Activated CD4-positive, alpha-beta T cell treated with anti-CD3 and anti-CD28 coated beads, Interleukin-2, Interleukin-4, amounts not matched to agents 100 ng/mL and 50 ng/mL, durations not matched to agents 16 hours and 8 hours (primary cell): ENCODE data around the gene GMDS.

Experiments
- DNase-seq: peaks from one replicate; pipeline ENCODE4 v3.0.0-alpha.2; 2020; ENCODE audit warnings: low spot score

The GMDS gene

GRCh38 chr6:1987640-1988039 is 257.8 kb downstream of the GMDS start:
- no peak for DNase-seq

GRCh38 chr6:1986454-1987243 is 258.8 kb downstream of the GMDS start:
- DNase-seq, result no peak

GRCh38 chr6:1984346-1984994 is 260.9 kb downstream of the GMDS start:
- no peak for DNase-seq

- DNase-seq, result no peak
These were observed 261.6 kb downstream of the GMDS start for GRCh38 chr6:1983850-1984249.

- no peak for DNase-seq
These were observed 272.4 kb downstream of the GMDS start for GRCh38 chr6:1972962-1973361.

- no peak for DNase-seq
These were observed 273.8 kb downstream of the GMDS start for GRCh38 chr6:1971612-1972011.

GRCh38 chr6:1970151-1970561 is 275.2 kb downstream of the GMDS start:
- no peak for DNase-seq

- DNase-seq, result no peak
These were observed 278.7 kb downstream of the GMDS start for GRCh38 chr6:1966713-1967112.

GRCh38 chr6:1965596-1966224 is 279.7 kb downstream of the GMDS start:
- no peak for DNase-seq

GRCh38 chr6:1963596-1963995 is 281.8 kb downstream of the GMDS start:
- DNase-seq, result no peak

GRCh38 chr6:1962201-1962600 is 283.2 kb downstream of the GMDS start:
- DNase-seq, result no peak

- no peak for DNase-seq
These were observed 284.8 kb downstream of the GMDS start for GRCh38 chr6:1960486-1961142.

- no peak for DNase-seq
These were observed 287.1 kb downstream of the GMDS start for GRCh38 chr6:1958257-1958656.

GRCh38 chr6:1957746-1958145 is 287.7 kb downstream of the GMDS start:
- DNase-seq, result no peak

GRCh38 chr6:1952740-1953360 is 292.6 kb downstream of the GMDS start:
- no peak for DNase-seq

- DNase-seq, result no peak
These were observed 294.8 kb downstream of the GMDS start for GRCh38 chr6:1950631-1951030.

- DNase-seq, result no peak
These were observed 295.9 kb downstream of the GMDS start for GRCh38 chr6:1949538-1949937.

- DNase-seq, result no peak
These were observed 297.5 kb downstream of the GMDS start for GRCh38 chr6:1947922-1948321.

GRCh38 chr6:1946583-1946982 is 298.8 kb downstream of the GMDS start:
- no peak for DNase-seq

- no peak for DNase-seq
These were observed 300.1 kb downstream of the GMDS start for GRCh38 chr6:1945235-1945832.

- no peak for DNase-seq
These were observed 302.6 kb downstream of the GMDS start for GRCh38 chr6:1942834-1943233.

GRCh38 chr6:1941534-1941933 is 303.9 kb downstream of the GMDS start:
- DNase-seq, result no peak
